Ramos (cell line): ENCODE data around the gene ACTR8.

ENCODE experiments used
- in situ Hi-C: fragments of 300-500 bp; cut with MboI; formaldehyde crosslinking; loops from one replicate; pipeline ENCODE4 v1.14.3; 2022; ENCODE audit warnings: low sequenced_read_pairs; ENCODE audit not compliant: unreplicated experiment

ACTR8 gene

GRCh38 chr3:53880396-53881345 is 1.3 kb downstream of the ACTR8 start:
- in situ Hi-C loops: no loop called here

DNA sequence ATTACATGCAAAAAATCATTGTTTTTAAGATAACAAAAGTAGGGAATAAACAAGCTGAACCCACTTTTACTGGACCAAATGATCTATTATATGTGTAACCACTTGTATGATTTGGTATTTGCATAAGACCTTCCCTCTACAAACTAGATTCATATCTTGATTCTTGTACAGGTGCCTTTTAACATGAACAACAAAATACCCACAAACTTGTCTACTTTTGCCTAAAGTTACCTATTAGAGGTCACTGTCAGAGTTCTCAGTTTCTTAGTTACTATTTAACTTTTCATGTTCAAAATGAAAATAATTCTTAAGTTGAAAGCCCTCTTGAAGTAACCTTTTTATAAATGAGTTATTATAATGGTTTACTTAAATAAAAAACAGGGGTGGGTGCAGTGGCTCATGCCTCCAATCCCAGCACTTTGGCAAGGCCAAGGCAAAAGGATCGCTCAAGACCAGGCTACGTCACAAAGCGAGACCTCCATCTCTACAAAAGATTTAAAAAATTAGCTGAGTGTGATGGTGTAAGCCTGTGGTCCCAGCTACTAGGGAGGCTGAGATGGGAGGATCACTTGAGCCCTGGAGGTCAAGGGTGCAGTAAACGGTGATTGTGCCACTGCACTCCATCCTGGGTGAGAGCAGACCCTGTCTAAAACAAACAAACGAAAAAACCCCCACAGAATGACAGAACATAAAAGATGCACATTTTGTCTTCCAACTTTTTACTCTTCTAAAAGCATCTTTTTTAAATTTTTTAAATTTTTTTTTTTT is 16.0 kb downstream of the ACTR8 start:
- in situ Hi-C loops: no loop called here

GRCh38 chr3:53863145-53863544 is 18.8 kb downstream of the ACTR8 start:
- in situ Hi-C loops: no loop called here

DNA sequence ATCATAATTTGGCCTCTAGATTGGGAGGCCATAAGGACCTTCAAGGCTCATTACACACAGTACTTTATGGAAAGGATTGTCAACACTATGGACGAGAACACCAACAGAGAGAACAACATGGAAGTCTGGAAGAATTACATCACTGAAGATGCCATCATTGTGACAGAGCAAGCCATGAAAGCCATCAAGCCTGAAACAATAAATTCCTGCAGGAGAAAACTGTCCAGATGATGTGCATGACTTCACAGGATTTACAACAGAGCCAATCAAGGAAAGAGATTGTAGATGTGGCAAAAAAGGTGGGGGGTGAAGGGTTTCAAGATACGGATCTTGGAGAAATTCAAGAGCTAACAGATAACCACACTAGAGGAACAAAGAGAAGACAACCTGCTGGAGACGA is 19.7 kb downstream of the ACTR8 start:
- in situ Hi-C loops: no loop called here

DNA sequence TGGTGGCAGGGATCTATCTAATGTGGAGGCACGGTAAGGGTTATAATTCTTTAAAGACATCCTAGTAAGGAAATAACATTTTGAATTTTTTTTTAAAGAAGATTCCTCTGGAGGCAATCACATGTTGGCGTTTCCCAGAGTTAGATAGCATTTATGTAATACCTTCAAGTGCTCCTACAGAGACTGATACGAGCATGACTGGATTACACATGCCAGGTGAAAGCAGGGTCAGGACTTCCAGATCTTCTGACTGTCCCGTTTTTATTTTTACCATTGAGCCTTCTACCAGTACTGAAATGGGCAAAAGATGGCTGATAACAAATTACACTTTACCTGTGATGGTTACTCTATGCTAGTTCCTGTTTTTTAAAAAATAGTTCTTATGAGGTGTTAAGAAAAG is 21.8 kb downstream of the ACTR8 start:
- in situ Hi-C loops: no loop called here

DNA sequence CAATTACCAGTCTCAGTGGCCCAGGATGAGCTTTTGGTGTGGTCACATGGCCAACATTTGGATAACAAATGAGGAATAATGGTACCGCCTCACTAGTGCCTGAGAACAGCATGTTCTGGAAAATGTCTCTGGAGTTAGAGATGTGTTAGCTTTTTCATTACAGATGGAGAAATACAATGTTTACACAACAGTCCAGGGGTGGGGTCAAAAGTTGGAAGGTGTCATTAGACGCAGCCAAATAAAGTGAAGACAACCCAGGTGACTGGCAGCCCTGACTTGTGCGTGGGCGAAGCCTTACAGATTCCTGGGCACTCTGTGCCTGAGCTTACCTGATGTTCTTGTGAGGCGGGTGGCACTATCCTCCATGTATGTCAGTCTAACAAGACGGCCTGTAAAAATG is 22.8 kb downstream of the ACTR8 start:
- in situ Hi-C loops: no loop called here

GRCh38 chr3:53858096-53858741 is 23.7 kb downstream of the ACTR8 start:
- in situ Hi-C loops: no loop called here

GRCh38 chr3:53856964-53857363 is 25.0 kb downstream of the ACTR8 start:
- in situ Hi-C loops: no loop called here

DNA sequence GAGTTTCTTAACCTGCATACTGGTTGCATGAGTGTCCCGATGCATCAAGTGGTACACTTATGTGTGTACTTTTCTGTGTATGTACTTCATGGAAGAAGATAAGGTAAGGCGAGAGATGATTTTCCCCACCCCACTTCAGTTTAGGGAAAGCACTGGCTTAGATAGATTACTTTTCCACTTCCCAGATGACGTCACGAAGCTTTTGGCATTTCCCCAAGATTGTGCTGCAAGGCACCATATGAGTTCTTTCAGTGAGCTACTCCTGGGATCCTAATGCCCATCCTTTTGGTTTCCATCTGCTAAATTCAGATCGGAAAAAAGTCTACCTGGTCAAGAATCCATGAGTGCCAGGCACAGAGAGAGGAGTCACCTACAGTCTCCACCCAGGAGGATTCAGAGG is 31.1 kb downstream of the ACTR8 start:
- in situ Hi-C loops: no loop called here

DNA sequence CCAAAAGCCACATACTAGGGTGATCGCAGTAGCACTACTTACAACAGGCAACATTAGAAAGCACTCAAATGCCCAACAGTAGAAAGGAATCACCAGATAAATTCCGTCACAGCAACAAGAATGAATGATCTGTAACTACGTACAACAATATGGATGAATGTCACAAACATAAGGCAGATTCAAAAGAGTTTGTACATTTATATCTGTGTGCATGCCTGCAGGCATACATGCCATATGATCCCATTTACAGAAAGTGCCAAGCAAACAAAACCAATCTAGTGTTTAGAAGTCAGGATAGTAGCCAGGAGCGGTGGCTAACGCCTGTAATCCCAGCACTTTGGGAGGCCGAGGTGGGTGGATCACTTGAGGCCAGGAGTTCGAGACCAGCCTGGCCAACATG is 32.0 kb downstream of the ACTR8 start:
- in situ Hi-C loops: no loop called here

DNA sequence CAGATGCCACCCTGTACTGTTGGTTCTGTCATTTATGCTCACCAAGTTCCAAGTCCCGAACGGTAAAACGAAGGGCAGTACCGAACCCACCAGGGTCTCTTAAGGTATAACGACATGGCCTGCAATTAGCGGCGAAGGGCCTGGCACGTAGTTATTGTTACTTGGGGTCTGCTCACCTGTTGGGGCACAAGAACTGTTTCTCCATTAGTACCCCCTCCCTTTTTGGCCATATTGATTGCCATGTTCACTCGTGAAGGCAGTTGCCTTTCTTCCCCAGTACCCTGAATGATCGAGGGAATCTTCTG is 35.1 kb downstream of the ACTR8 start:
- in situ Hi-C loops: no loop called here

GRCh38 chr3:53846134-53846850 is 35.7 kb downstream of the ACTR8 start, which contains the start of the genes CHDH and IL17RB:
Gene CHDH (minus strand): TSS chr3:53846419. CDS start chr3:53824008, 22,411 bp downstream.
Gene IL17RB (plus strand): TSS chr3:53846568. CDS start chr3:53846589, 21 bp downstream.
- in situ Hi-C loops: no loop called here

- in situ Hi-C loops: no loop called here
Observed at GRCh38 chr3:53845881-53846133, 36.1 kb downstream of the ACTR8 start.

DNA sequence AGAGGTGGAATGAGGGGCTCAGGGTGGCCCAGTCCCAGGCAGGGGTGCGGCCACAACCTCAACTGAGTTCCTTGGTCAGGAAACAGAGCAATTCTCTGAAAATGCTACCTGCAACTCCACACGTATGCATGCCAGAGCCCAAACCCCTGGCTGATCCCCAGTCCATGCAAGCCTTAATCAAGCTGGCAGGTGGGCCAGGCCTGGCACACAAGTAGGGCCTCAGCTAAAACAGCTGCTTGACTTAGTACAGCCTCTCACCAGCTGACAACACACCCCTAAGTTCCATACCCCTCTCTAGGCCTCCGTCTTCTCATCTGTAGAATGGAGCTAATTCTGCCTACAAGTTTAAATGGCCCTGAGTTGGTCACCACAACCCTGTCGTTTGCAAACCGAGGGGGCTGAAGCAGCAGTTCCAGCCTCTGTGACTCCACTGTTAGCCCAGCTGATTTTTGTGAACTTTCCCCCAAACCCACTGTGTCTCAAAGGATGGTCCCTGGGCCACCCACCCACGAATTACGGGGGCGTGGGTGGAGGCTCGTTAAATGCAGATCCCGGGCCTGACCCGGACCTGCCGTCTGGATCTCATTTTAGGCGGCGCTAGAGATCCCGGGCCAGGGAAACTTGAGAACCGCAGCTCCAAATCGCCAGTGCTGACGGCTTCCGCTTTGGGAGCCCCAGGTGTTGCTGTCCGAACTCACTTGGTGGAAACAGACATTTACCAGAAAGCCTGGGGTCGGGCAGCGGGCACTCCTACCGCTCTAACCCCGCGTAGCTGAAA is 36.7 kb downstream of the ACTR8 start:
- in situ Hi-C loops: no loop called here

DNA sequence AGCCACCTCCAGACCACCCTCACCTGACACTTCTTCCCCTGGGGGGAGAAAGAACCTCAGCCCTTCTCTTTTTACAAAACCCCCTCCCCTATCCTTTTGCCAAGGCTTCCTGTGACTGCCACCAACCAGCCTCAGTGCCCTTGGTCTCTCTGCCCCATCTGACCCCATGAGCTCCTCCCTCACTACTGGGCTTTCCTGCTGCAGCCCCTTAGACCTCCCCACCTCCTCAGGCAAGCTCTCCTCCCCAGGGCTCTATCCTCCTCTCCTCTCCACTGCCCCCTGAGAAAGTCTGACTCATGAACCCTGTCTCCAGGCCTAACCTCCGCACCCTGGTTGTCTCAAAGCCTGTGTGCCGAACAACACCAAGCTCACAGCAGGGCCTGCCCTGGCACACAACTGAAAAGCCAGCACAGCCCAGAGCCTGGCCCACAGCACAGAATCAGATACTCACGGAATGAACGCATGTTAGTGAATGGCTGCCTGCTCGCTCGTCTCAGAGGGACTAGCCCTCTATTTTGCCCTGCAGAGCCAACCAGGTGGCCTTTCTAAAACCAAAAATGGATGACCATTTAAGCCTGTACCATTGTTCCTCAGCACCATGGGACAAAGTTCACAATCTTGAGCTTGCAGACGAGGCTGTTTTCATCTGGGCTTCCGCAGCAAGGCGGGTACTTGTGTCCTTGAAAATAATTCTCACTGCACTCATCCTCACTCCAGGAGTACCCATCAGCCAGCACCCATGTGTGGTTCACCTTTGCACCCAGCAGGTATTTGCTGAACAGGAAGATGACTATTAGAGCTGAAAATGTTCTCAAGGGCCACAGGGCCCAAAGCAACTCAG is 37.5 kb downstream of the ACTR8 start:
- in situ Hi-C loops: no loop called here

- in situ Hi-C loops: no loop called here
Observed at GRCh38 chr3:53843195-53844177, 38.5 kb downstream of the ACTR8 start.

DNA sequence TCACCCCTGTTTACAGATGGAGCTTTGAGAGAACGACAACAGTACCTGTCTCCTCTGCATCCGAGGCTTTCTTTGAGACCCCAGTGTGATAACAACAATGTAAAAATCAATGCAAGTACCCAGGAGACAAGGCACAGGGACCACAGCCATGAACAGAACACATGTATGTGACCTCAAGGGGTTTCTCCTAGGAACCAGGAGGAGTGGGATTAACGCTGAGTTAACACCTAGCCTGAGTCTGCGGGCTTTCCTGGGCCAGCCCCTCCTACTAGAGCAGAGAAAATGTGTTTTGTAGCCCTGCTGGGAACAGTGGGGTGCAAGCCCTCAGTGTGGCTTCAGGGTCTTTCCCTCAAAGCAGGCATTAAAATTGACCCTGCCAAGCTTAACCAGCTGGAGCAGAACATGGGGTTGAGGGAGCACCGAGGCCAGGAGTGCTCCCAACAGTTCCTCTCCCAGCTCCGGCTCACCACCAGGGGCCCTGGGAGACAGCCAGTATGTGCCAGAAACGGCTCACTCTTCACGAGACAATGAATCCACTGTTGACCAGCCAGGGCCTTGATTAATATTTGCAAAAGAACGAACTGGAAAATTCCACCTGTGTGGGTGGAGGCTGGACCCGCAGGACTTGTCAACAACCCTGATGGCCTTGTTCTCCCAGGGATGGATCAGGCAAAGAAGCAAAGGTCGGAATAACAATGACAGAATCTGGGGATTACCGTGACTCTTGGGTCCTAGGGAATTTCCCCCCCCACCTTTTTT is 39.3 kb downstream of the ACTR8 start:
- in situ Hi-C loops: no loop called here
